Mesenteric fat pad (tissue), 1 donor: ENCODE data around the gene MFAP5. TPM values are rescaled to one million over a fixed set of nuclear protein-coding genes. Genes with fewer than 3 reads are reported as not detected.
"Not testable (repeated sequence)": the region's sequence is repeated elsewhere in the genome, so short reads cannot be mapped to it uniquely, and the experiment has no call there.

Experiments used
- DNase-seq: peaks from one replicate; pipeline ENCODE4 v3.0.0-alpha.2; 2020; ENCODE audit warnings: low spot score
- total RNA-seq: library from RNA; stranded (reverse); fragmentation: NEBNext Ultra II Directional; extraction: Animal tissue kit (Norgen Biotek cat#: 25700); gene quantifications from one replicate; pipeline ENCODE4 v1.2.1, GENCODE V29; 2021
- donor health status: DM: yes; HTN: yes; CAD: no.

The MFAP5 gene
- total RNA-seq, 1 donor from 2014 or later, result 147 TPM

GRCh38 chr12:8676651-8677050 lies 14.0 kb upstream of the MFAP5 start:
- no peak for DNase-seq

GRCh38 chr12:8675591-8676036 lies 13.0 kb upstream of the MFAP5 start:
- DNase-seq, result no peak

GRCh38 chr12:8672381-8672780 lies 9.8 kb upstream of the MFAP5 start:
- DNase-seq, result no peak

GRCh38 chr12:8668441-8668840 lies 5.8 kb upstream of the MFAP5 start:
- no peak for DNase-seq

- no peak for DNase-seq
These were observed 4.6 kb upstream of the MFAP5 start for GRCh38 chr12:8667270-8667669.

GRCh38 chr12:8665759-8666158 lies 3.1 kb upstream of the MFAP5 start:
- DNase-seq, result no peak

- DNase-seq, result no peak
These were observed 1.7 kb upstream of the MFAP5 start for GRCh38 chr12:8664228-8664913.

- DNase-seq, result no peak
These were observed 875 bp downstream of the MFAP5 start for GRCh38 chr12:8661751-8662150.

GRCh38 chr12:8661016-8661415 lies 1.6 kb downstream of the MFAP5 start:
- no peak for DNase-seq

- no peak for DNase-seq
These were observed 4.3 kb downstream of the MFAP5 start for GRCh38 chr12:8658346-8658745.

GRCh38 chr12:8655421-8655820 lies 7.2 kb downstream of the MFAP5 start:
- no peak for DNase-seq

GRCh38 chr12:8648576-8649205 lies 13.9 kb downstream of the MFAP5 start:
- DNase-seq, result no peak

- no peak for DNase-seq
These were observed 14.7 kb downstream of the MFAP5 start for GRCh38 chr12:8647968-8648367.

- no peak for DNase-seq
These were observed 18.0 kb downstream of the MFAP5 start for GRCh38 chr12:8644345-8645248.

- DNase-seq, result no peak
These were observed 19.9 kb downstream of the MFAP5 start for GRCh38 chr12:8642775-8643174.

GRCh38 chr12:8639936-8640335 lies 22.7 kb downstream of the MFAP5 start:
- no peak for DNase-seq

GRCh38 chr12:8638951-8639350 lies 23.7 kb downstream of the MFAP5 start:
- no peak for DNase-seq

- no peak for DNase-seq
These were observed 25.0 kb downstream of the MFAP5 start for GRCh38 chr12:8637666-8638065.

- no peak for DNase-seq
These were observed 25.4 kb downstream of the MFAP5 start for GRCh38 chr12:8637244-8637643.

- DNase-seq, result no peak
These were observed 26.0 kb downstream of the MFAP5 start for GRCh38 chr12:8636581-8636980.

- not testable (repeated sequence) for DNase-seq
These were observed 26.6 kb downstream of the MFAP5 start for GRCh38 chr12:8636007-8636346.

- not testable (repeated sequence) for DNase-seq
These were observed 27.2 kb downstream of the MFAP5 start for GRCh38 chr12:8635342-8636006.
